HG03095 (cell line): ENCODE results near the gene TBC1D19.

Experiments used
- ATAC-seq: cut with Tn5 transposase; IDR thresholded peaks from one replicate; pipeline ENCODE4 v1.9.1; 2021; ENCODE audit warnings: moderate library complexity; ENCODE audit not compliant: unreplicated experiment

TBC1D19 gene

DNA sequence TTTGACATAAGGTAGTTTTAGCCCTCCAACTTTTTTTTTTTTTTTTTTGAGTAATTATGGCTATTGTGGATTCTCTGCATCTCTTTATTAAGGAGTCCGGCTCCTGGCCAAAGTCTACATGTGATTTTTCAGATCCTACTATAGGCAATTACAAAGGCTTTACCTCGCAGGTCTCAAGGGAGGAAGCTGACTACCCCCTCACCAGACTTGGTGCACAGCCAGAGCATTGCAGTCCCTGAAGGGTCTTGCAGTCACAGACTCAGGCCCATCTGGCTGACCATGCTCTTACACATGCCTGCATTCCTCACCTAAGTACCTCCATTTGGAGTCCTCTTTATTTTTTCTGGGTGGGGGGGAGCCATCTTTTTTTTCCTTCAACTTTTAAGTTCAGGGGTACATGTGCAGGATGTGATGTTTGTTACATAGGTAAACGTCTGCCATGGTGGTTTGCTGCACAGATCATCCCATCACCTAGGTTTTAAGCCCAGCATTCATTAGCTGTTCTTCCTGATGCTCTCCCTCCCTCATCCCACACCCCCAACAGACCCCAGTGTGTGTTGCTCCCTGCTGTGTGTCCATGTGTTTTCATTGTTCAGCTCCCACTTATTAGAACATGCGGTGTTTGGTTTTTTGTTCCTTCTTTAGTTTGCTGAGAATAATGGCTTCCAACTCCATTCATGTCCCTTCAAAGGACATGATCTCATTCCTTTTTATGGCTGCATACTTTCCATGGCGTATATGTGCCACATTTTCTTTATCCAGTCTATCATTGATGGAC, 188.4 kb downstream of the TBC1D19 start:
- no peak for ATAC-seq

DNA sequence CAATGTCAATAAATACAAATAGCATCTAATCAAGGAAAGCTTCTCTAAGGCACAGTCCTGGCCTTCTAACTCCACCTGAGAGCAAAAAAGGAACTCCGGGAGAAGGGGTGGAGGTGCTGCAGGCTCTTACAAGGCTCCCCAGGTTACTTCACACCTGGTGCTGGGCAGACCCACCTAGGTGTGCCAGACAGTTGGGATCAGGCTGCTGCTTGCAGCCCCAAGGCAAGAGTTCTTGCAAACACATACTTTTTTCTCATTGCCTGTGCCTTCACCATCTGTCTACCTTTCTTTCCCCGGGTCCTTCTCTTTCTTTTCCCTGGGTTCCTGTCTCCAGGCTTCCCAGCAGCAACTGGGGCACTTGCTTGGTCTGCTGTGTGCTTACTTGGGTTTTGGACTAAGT, 195.3 kb downstream of the TBC1D19 start:
- ATAC-seq, result no peak

DNA sequence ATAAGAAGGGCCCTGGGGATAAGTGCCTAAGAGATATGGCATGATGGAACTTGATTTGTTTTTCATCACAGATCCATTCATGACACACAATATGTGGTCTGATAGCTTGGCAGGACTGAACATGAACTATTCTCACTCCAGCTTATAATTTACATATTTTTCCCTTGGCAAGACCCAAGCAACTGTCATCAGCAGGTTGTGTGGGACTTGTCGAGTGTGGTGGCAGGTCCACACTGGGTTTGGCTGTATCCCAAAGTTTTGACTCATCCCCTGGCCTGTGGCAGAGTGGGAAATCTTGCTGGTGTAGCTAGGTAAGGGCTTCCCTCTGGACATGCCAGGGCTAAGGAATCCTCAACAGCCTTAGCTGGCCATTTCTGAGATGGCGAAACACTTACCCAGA, 195.8 kb downstream of the TBC1D19 start:
- no peak for ATAC-seq

GRCh38 chr4:26780539-26780938, 196.7 kb downstream of the TBC1D19 start:
- peak; percentile 96 for ATAC-seq

- ATAC-seq, result no peak
Measured at GRCh38 chr4:26782168-26782829, 198.4 kb downstream of the TBC1D19 start.

- no peak for ATAC-seq
Measured at GRCh38 chr4:26782830-26783202, 198.9 kb downstream of the TBC1D19 start.

DNA sequence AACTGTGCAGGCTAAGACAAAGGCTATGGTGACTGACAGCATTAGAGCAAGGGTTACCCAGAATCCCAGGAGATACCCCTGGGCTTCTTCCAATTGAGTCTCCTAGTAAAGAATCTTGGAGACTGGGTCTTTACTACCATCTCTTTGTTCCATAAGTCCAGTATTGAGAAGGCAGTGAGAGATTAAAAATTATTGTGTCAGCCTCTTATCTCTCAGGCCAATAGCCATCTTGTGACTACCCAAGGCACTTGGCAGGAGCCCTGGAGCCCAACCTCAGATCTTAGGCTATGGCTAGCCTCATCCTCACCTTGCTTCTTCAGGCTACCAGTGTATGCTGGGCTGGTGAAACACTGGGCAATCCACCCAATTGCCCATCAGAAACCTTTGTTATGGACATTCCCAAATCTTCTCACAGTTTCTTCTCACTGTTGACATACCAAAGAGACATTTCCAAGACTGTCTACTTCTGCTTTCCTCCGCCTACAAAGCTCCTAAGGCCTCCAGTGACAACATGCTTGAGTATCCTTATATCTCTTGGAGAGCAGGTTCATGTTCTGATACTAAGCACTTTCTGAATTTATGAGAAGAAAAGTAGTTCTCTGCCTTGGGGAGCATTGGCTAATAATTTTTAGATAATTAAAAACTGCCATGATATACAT, 200.5 kb downstream of the TBC1D19 start:
- no peak for ATAC-seq

- no peak for ATAC-seq
Measured at GRCh38 chr4:26785312-26785711, 201.4 kb downstream of the TBC1D19 start.

- ATAC-seq, result no peak
Measured at GRCh38 chr4:26785810-26786209, 201.9 kb downstream of the TBC1D19 start.

GRCh38 chr4:26786916-26787315, 203.0 kb downstream of the TBC1D19 start:
- ATAC-seq, result no peak

DNA sequence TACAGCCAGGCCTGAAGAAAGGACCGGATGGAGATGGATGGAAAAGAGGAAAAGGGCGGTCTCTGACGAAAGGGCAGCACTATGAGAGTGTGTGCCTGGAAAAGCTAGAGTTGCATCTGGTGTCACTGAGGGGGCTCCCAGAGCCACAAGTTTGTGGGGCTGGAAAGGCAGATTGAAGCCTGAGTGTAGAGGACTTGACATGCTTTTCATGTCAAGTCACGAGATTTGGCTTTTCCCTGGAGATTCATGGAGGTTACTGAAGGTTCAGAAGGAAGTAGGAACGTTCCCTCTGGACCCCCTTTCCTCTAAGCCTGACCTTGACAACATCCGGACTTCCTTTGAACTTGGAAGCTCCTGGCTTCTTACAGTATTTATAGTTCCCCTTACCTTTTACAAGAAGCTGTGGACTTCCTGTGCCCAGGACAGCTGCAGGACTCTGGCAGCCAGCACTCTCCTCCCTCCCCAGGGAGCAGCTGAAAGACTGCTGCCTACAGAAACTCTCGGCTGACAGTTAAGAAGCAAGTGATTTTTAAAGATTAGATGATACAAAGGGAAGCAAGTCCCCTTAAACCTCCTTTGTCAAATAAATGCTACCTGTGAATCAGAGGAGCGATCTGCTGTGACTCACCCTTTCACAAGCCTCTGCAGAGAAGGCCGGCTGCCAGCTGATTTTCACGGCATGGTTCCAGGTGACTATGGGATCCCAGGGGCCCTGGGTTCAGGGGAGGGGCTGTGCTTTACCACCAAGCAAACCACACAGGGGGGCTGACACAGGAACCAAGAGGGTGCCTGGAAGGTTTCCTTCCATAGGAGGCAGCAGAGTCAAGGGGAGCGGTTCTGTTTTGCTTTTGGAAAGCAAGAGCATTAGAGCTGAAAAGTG, 203.8 kb downstream of the TBC1D19 start:
- no peak for ATAC-seq

DNA sequence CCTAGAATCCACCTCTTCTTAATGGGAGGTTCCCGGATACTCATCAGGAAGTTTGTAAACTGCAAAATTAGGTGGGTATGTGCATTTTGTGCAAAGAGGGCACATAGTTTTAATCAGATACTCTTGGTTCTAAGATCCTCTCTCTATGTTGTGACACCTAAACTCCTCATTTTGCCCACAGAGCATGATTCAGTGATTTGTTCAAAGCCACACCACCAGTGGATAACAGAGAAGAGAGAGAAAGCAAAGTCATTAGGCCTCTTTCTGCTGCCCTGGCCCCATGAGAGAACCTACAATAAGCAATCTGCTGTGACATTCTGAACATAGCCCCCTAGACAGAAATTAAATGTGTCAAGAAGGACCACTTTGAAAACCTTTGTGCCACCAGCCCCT, 204.5 kb downstream of the TBC1D19 start:
- no peak for ATAC-seq

DNA sequence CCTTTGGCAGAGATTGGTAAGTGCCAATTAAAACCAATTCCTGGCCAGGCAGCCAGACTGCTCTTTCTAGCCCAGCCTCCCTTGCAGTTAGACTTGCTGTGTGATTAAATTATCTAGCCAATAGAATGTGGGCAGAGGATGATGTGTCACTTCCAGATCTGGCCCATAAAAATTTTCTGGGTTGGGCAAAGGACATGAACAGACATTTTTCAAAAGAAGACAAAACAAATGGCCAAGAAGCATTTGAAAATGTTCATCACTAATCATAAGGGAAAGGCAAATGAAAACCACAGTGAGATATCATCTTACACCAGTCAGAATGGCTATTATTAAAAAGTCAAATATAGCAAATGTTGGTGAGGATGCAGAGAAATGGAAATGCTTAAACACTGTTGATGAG, 205.3 kb downstream of the TBC1D19 start:
- no peak for ATAC-seq

DNA sequence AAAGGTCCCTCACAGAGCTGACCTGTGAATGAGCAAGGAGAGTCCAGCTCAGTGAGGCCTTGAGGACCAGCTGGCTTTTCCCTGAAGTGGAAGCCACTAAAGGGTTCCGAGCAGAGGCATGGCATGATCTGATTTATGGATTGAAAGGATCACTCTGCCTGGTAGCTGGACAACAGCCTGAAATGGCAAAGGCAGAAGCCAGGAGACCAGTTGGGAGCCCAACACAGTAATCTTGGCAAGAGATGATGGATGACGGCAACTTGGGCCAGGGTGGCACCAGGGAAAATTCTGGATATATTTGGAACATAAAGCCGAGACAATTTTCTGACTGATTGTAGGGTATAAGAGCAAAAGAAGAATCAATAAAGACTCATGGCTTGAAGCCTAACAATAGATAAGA, 207.5 kb downstream of the TBC1D19 start:
- no peak for ATAC-seq

GRCh38 chr4:26792639-26793038, 208.8 kb downstream of the TBC1D19 start:
- no peak for ATAC-seq

DNA sequence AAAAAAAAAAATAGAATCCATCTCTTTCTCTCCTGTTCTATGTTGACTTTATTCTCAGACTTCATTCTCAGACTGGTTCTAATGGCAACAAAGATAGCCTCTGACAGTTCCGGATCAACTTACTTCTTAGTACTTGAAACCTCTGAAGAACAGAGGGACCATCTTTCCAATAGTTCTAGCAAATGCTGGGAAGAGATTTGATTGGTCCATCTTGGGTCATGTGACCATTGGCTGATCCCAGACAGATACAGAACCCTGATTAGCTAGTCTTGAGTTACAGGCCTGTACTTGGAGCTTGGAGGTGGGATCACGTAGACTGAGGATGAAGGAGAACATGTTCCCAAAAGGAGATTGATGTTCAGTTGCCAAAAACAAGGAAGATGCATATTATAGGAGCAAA, 209.9 kb downstream of the TBC1D19 start:
- no peak for ATAC-seq

DNA sequence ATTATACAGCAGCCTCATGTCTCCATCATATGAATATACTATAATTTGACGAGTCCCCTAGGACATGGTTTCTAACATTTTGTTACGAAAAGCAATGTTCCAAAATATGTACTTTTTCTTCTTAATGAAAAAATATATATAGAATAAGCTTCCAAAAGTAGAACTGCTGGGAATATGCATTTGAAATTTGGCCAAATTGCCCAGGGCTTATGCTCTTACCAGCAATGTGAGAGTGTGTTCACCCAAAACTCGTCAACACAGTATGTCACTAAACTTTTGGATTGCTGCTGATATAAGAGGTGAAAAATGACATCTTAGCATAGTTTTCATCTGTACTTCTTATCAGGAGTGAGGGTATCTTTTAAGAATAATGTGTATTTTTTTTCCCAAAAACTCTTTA, 212.2 kb downstream of the TBC1D19 start:
- ATAC-seq, result no peak

DNA sequence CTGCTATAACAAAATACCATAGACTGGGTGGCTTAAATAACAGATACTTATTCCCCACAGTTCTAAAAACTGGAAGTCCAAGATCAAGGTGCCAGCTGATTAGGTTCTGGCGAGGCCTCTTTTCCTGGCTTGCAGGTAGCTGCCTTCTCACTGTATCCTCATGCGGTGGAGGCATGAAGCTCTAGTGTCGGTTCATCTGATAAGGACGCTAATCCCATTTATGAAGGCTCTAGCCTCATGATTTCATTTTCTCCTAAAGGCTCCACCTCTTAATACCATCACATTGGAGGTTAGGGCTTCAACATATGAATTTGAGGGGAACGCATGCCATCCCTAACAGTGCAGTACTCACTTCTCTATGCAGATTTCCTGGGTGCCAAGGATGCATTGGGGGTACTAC, 218.9 kb downstream of the TBC1D19 start:
- no peak for ATAC-seq

- ATAC-seq, result no peak
Measured at GRCh38 chr4:26803211-26803861, 219.5 kb downstream of the TBC1D19 start.

DNA sequence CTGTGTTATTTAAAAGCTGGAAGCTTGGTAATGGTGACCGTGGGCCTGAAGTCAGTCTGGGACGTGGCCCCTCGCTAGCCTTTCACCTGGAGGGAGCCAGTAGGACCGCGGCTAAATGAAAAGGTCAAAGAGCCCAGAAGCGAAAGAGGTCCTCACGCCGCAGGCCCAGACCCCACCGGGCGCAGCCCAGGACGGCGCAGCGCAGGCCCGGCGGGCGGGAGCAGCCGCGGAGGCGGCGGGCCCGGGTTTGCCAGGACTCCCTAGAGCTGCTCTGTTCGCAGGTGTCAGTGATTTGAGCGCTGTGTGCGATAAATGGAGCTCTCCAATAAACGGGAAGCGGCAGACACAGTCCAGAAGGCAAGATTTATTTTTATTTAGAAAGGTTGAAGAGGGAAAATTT, 220.6 kb downstream of the TBC1D19 start:
- no peak for ATAC-seq

DNA sequence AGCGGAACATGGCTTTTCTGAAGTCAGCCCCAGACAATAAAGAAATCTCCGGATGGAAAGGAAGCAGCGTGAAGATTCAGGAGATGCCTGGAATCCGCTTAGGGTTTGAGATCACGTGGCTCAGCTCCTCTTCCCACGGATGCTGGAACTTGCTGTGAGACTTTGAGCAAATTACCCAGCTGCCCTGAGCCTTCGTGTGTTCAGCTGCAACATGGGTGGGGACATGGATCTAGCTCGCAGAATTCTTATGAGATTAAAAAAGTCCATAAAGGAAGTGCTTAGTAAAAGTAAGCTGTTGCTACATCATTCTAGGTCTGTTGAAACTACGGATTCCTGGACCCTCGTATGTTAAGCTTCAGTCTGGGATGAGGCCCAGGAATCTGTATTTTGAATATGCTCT, 221.0 kb downstream of the TBC1D19 start:
- ATAC-seq, result no peak
